ENCODE data around the gene ABHD3.
"Not testable (repeated sequence)": the region's sequence is repeated elsewhere in the genome, so short reads cannot be mapped to it uniquely, and the experiment has no call there.

Gene ABHD3

DNA sequence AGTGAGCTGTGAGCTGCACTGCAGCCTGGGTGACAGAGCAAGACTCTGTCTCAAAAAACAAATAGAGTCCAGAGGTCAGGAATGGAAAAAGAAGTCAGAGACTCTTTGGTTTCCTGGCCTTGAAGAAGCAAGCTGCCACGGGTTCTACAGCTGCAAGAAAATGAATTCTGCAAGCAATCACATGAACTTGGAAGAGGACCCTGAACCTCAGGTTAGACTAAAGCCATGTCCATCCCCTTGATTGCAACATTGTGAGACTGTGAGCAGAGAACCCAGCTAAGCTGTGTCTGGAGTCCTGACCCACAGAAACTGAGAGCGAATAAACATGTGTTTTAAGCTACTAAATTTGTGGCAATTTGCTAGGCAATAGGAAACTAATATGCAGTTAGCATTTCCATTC, 23.1 kb upstream of the ABHD3 start:
- Mint-ChIP-seq H3K9me3 (no peaks in the 10 kb centered on the region), H3K4me1 (ENCODE audit: low read depth) (no peaks in the 10 kb centered on the region), H3K27ac (no peak overlapping the region), H3K36me3 (ENCODE audit: low read depth) (no peaks in the 10 kb centered on the region), H3K4me3 (no peak overlapping the region), H3K27me3 (no peaks in the 10 kb centered on the region)

DNA sequence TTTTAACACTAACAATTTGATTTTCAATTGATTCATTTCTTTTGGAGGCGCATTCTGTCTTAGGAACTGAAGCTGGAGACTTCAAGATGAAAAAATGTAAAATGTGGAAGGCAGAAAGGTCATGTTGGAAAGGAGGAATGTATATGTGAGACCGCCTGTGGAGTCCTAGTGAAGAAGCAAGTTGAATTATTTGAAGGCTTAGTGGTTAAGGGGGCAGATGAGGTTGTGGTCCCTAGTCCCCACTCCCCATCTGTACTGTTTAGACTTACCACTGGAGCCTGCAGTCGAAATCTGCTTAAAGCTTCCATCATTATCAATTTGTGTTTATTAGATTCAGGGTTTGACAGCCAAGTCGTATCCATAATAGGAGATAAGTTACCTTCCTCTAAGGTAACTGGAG, 20.6 kb upstream of the ABHD3 start:
- Mint-ChIP-seq H3K9me3 (no peaks in the 10 kb centered on the region), H3K27ac (no peak overlapping the region), H3K27me3 (no peaks in the 10 kb centered on the region), H3K4me3 (no peak overlapping the region), H3K4me1 (ENCODE audit: low read depth) (no peaks in the 10 kb centered on the region), H3K36me3 (ENCODE audit: low read depth) (no peaks in the 10 kb centered on the region)

DNA sequence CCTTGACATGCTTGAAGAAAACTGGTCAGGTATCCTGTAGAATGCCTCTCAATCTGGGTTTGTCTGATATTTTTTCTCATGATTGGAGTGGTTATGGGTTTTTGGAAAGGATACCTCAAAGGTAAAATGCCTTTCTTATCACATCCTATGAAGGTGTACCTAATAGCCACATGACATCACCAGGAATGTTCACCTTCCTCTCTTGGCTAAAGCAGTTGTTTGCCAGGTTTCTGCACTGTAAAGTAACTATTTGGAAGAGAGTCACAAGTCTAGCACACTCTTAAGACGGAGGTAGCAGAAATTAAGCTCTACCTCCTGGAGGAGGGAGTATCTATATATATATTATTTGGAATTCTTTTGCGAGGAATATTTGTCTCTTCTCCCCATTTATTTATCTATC, 18.1 kb upstream of the ABHD3 start:
- H3K36me3 Mint-ChIP-seq (ENCODE audit: low read depth) = no peaks in the 10 kb centered on the region
- no peak overlapping the region for H3K27ac Mint-ChIP-seq
- peaks cover 3% of the 10 kb centered on the region for H3K9me3 Mint-ChIP-seq
- H3K4me3 Mint-ChIP-seq = no peak overlapping the region
- peaks cover 2% of the 10 kb centered on the region for H3K27me3 Mint-ChIP-seq
- no peaks in the 10 kb centered on the region for H3K4me1 Mint-ChIP-seq (ENCODE audit: low read depth)

DNA sequence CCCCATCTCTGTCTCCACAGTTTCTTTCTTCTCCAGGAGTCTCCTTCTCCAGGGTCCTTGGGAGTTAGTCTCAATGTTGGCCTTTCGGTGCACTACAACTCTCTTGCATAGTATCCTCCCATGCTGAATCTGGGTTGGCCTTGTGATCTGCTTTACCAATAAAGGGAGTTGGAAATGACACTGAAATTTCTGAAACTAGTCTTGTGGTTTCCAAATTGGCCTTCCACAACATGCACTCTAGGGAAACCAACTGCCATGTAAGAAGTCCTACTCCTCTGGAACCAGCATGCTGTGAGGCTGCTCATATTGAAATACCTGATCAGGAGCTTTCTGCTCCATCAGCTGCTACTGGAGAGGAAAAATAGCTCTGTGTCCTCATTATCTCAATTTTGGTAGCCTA, 9.9 kb upstream of the ABHD3 start:
- no peaks in the 10 kb centered on the region for H3K4me1 Mint-ChIP-seq (ENCODE audit: low read depth)
- no peaks in the 10 kb centered on the region for H3K36me3 Mint-ChIP-seq (ENCODE audit: low read depth)
- H3K4me3 Mint-ChIP-seq = no peak overlapping the region
- no peak overlapping the region for H3K27ac Mint-ChIP-seq
- H3K9me3 Mint-ChIP-seq = peaks cover 11% of the 10 kb centered on the region
- peaks cover 8% of the 10 kb centered on the region for H3K27me3 Mint-ChIP-seq

DNA sequence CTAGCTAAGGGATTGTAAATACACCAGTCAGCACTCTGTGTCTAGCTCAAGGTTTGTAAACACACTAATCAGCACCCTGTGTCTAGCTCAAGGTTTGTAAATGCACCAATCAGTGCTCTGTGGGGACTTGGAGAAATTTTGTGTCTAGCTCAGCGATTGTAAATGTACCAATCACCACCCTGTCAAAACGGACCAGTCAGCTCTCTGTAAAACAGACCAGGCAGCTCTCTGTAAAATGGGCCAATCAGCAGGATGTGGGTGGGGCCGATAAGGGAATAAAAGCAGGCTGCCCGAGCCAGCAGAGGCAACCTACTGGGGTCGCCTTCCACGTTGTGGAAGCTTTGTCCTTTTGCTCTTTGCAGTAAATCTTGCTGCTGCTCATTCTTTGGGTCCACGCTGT, 2.6 kb upstream of the ABHD3 start:
- H3K4me1 Mint-ChIP-seq (ENCODE audit: low read depth) = peaks cover 17% of the 10 kb centered on the region
- not testable (repeated sequence) for H3K36me3 Mint-ChIP-seq (ENCODE audit: low read depth); H3K27ac Mint-ChIP-seq; H3K27me3 Mint-ChIP-seq; H3K4me3 Mint-ChIP-seq; H3K9me3 Mint-ChIP-seq

DNA sequence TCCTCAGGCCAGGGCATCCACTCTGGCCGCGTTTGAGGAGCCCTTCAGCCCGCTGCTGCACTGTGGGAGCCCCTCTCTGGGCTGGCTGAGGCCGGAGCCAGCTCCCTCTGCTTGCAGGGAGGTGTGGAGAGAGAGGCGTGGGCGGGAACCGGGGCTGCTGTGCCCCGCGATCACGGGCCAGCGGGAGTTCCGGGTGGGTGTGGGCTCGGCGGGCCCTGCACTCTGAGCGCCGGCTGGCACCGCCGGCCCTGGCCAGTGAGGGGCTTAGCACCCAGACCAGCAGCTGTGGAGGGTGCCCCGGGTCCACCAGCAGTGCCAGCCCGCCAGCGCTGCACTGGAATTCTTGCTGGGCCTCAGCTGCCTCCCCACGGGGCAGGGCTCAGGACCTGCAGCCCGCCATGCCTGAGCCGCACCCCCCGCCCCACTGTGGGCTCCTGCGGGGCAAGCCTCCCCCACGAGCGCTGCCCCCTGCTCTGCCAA, 1.9 kb upstream of the ABHD3 start:
- Mint-ChIP-seq H3K27me3 (no peaks in the 10 kb centered on the region), H3K9me3 (no peaks in the 10 kb centered on the region), H3K36me3 (ENCODE audit: low read depth) (peaks cover 8% of the 10 kb centered on the region), H3K4me1 (ENCODE audit: low read depth) (peaks cover 17% of the 10 kb centered on the region), H3K4me3 (no peak overlapping the region), H3K27ac (no peak overlapping the region)

DNA sequence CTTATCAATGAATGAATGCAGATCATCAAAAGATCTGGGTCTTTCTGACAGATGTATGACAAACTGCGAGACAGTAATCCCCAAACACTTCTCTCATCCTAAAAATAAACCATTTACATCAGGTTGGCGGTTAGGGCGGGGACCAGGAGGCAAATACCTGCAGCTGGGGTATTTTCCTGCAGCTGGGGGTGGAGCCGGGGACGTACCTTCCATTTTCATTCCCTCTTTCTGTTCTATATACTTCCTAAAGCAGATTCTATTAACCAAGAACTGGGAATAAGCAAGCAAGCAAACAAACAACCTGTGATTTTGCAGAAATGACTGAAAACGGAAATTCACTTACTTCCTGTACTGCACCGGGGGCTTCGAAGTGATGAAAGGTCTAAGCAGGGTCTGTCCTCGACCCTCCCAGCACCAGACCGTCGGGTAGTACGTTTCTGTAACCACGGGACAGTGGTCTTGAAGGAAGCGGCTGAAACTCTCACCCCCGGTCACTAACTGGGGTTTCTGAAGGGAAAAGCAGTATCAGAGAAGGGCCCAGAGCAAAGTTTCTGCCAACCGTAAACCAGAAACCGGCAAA, 1.2 kb downstream of the ABHD3 start:
- H3K36me3 Mint-ChIP-seq (ENCODE audit: low read depth) = peaks cover 21% of the 10 kb centered on the region
- peaks cover 17% of the 10 kb centered on the region for H3K4me1 Mint-ChIP-seq (ENCODE audit: low read depth)
- H3K9me3 Mint-ChIP-seq = no peaks in the 10 kb centered on the region
- peak overlapping the region; percentile 91 for H3K4me3 Mint-ChIP-seq
- H3K27ac Mint-ChIP-seq = peak overlapping the region; percentile 83
- no peaks in the 10 kb centered on the region for H3K27me3 Mint-ChIP-seq

DNA sequence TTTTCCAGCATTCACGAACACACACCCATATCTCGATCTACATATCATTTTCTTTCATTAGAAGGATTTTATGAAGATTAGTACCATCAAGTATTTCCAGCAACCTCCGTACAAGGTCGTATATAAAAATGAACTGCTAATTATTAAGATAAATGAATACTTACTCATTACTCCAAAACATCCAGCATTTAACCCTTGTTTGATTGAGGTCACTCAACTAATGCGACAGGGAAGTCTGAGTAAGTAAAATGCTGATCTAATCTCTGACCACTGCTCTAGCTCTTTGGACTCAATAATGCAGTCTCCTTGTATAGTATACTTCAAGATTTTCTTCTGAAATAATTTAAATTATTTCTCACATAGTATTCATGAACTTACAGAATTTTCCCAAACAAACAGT, 2.0 kb downstream of the ABHD3 start:
- peaks cover 25% of the 10 kb centered on the region for H3K36me3 Mint-ChIP-seq (ENCODE audit: low read depth)
- H3K4me3 Mint-ChIP-seq = peak overlapping the region; percentile 91
- peak overlapping the region; percentile 31 for H3K27ac Mint-ChIP-seq
- peaks cover 17% of the 10 kb centered on the region for H3K4me1 Mint-ChIP-seq (ENCODE audit: low read depth)
- H3K9me3 Mint-ChIP-seq = no peaks in the 10 kb centered on the region
- no peaks in the 10 kb centered on the region for H3K27me3 Mint-ChIP-seq

DNA sequence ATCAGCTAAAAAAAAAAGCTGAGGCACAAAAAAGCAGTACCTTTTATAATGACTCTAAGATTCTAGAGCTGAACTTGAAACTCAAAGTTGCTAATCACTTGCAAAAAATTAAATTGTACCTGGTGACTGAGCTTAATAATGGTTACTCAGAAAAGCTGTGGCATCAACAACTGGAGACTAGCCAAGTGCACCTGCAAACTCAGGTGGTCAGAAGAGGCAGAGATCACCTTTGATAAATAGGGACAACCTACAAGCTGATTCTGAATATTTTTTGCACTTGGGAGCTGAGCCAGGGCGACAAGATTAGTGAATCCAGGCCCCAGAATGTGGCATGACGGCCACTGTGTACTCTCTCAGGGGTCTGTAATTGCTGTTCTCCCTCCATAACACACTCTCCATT, 3.0 kb downstream of the ABHD3 start:
- no peaks in the 10 kb centered on the region for H3K9me3 Mint-ChIP-seq
- no peaks in the 10 kb centered on the region for H3K27me3 Mint-ChIP-seq
- no peak overlapping the region for H3K27ac Mint-ChIP-seq
- H3K36me3 Mint-ChIP-seq (ENCODE audit: low read depth) = peaks cover 25% of the 10 kb centered on the region
- no peak overlapping the region for H3K4me3 Mint-ChIP-seq
- H3K4me1 Mint-ChIP-seq (ENCODE audit: low read depth) = peaks cover 17% of the 10 kb centered on the region

DNA sequence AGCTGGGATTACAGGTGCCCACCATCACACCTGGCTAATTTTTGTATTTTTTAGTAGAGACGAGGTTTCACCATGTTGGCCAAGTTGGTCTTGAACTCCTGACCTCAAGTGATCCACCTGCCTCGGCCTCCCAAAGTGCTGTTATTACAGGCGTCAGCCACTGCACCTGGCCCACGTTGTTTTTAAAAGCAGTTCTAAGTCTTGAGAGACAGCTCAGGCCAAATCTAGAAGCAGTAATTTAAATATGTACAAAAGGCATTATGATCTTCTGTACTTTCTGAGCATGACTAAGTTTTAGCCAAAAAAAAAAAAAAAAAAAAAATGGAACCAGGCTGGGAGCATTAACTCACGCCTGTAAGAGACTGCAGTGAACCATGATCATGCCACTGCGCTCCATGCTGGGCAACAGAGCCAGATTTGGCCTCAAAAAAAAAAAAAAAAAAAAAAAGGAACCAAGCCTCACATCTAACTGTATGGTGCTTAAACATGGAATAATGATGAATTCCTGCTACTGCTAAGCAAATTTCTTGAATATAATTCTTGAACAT, 4.0 kb downstream of the ABHD3 start:
- Mint-ChIP-seq H3K4me3 (no peak overlapping the region), H3K27me3 (no peaks in the 10 kb centered on the region), H3K4me1 (ENCODE audit: low read depth) (peaks cover 17% of the 10 kb centered on the region), H3K36me3 (ENCODE audit: low read depth) (peaks cover 28% of the 10 kb centered on the region), H3K9me3 (no peaks in the 10 kb centered on the region), H3K27ac (no peak overlapping the region)

DNA sequence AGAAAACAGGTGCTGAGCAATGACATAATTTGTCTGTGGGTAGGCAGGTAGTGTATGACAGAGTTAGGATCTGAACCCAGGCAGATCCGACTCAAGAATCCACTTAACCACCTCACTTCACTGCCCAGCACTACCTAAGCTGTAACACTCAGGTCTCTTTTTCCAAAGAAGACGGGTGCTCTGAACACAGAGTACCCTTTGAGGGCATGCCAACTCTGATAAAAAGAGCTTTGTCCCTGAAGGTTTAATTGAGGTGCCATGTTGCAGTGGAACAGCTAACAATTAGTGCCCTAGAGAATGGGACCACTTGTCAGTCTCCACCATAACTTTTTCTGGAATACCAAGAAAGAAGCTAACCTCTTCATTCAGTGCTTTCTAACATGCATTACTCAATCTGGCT, 11.3 kb downstream of the ABHD3 start:
- H3K27me3 Mint-ChIP-seq = no peaks in the 10 kb centered on the region
- H3K4me3 Mint-ChIP-seq = no peak overlapping the region
- H3K9me3 Mint-ChIP-seq = peaks cover 8% of the 10 kb centered on the region
- H3K27ac Mint-ChIP-seq = no peak overlapping the region
- H3K36me3 Mint-ChIP-seq (ENCODE audit: low read depth) = peaks cover 59% of the 10 kb centered on the region
- peaks cover 3% of the 10 kb centered on the region for H3K4me1 Mint-ChIP-seq (ENCODE audit: low read depth)

DNA sequence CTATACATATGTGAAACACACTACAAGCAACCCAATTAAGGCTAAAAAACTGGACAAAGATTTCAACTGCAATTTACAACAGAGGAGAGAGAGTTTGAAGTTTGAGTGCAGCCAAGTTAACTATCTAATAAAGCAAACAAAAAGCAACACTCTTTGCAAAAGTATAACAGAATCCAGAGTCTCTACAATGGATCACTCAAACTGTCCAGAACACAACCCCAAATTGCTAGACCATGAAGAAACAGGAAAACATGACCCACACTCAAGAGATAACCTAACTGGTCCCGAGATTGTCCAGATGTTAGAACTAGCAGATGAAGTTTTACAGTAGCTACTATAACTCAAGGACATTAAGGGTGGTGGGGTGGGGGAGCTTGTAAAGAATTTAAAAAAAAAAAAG, 14.8 kb downstream of the ABHD3 start:
- H3K27ac Mint-ChIP-seq = no peak overlapping the region
- peaks cover 18% of the 10 kb centered on the region for H3K4me1 Mint-ChIP-seq (ENCODE audit: low read depth)
- H3K4me3 Mint-ChIP-seq = no peak overlapping the region
- peaks cover 8% of the 10 kb centered on the region for H3K9me3 Mint-ChIP-seq
- no peaks in the 10 kb centered on the region for H3K27me3 Mint-ChIP-seq
- H3K36me3 Mint-ChIP-seq (ENCODE audit: low read depth) = peaks cover 62% of the 10 kb centered on the region

DNA sequence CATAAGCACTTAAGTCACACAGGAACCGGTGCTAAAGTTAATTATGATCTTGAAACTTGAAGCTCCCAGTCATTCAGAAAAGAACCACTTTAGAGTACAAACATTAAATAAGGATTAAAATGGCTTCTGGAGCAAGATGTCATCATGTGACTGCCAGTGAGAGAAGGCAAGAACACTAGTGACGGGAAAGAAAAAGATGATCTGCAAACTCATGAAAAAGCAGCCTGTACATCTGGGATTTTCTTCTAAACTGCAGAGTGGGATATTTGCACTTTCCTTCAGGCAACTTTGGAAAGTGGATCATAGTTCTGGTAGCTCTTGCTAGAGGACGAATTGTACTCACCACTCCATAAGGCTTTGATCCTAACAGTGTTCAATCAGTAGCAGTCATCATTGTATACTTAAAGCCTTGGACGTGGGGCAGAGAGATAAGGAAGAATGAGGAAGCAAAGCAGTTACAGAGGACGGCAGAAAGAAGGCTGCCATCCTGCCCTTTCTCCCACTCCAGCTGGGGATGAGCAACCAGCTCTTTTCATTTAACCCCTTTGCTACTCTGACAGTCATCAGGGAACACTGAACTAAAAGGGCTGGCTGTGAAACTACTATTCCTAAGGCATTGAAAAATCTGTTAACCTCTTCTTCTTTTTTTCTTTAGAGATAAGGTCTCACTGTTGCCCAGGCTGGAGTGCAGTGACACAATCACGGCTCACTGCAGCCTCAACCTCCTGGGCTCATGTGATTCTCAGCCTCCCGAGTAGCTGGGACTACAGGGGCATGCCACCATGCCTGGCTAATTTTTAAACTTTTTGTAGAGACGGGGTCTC, 18.1 kb downstream of the ABHD3 start:
- peaks cover 6% of the 10 kb centered on the region for H3K9me3 Mint-ChIP-seq
- H3K27ac Mint-ChIP-seq = peak overlapping the region; percentile 21
- H3K36me3 Mint-ChIP-seq (ENCODE audit: low read depth) = peaks cover 50% of the 10 kb centered on the region
- no peak overlapping the region for H3K4me3 Mint-ChIP-seq
- peaks cover 22% of the 10 kb centered on the region for H3K4me1 Mint-ChIP-seq (ENCODE audit: low read depth)
- H3K27me3 Mint-ChIP-seq = no peaks in the 10 kb centered on the region

DNA sequence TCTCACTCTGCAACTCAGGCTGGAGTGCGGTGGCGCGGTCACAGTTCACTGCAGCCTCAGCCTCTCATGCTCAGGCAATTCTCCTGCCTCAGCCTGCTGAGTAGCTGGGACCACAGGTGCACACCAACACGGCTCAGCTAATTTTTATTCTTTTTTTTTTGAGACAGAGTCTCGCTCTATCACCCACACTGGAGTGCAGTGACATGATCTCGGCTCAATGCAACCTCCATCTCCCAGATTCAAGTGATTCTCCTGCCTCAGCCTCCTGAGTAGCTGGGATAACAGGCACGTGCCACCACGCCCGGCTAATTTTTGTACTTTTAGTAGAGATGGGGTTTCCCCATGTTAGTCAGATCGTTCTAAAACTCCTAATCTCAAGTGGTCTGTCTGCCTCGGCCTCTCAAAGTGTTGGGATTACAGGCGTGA, 19.0 kb downstream of the ABHD3 start:
- not testable (repeated sequence) for H3K27me3 Mint-ChIP-seq, H3K4me3 Mint-ChIP-seq, H3K9me3 Mint-ChIP-seq, H3K27ac Mint-ChIP-seq
- Mint-ChIP-seq H3K36me3 (ENCODE audit: low read depth) (peaks cover 41% of the 10 kb centered on the region), H3K4me1 (ENCODE audit: low read depth) (peaks cover 22% of the 10 kb centered on the region)

DNA sequence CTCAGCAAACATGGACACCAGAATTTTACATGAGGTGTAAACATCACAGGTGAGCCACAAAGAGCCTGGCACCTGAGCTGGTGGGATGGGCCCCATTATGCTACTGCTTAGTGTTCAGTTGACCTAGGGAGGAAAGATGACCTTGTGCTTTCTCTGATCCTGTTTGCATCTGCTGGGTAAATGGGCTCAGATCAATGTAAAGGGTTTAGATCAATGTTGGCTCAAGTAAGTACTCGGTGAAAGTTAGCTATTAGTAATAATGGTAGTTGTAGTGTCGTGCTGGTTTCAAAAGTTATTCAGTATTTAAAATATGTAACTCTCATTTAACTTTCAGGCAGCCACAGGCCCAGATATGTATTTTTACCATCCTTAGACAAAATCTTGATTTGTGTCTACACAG, 19.8 kb downstream of the ABHD3 start:
- Mint-ChIP-seq H3K36me3 (ENCODE audit: low read depth) (peaks cover 33% of the 10 kb centered on the region), H3K9me3 (peaks cover 3% of the 10 kb centered on the region), H3K27ac (peak overlapping the region; percentile 19), H3K4me1 (ENCODE audit: low read depth) (peaks cover 22% of the 10 kb centered on the region), H3K4me3 (no peak overlapping the region), H3K27me3 (no peaks in the 10 kb centered on the region)
